Lung (tissue), 12 donors: ENCODE data around the gene PRSS2. TPM values are rescaled to one million over a fixed set of nuclear protein-coding genes. Genes with fewer than 3 reads are reported as not detected.
"Not testable (repeated sequence)": the region's sequence is repeated elsewhere in the genome, so short reads cannot be mapped to it uniquely, and the experiment has no call there.

ENCODE experiments used
- ATAC-seq: fragments of 200-7000 bp; cut with Tn5 transposase; one replicate; pipeline ENCODE4 v1.9.1; 2020; ENCODE audit warnings: moderate number of reproducible peaks; ENCODE audit not compliant: insufficient read depth, low FRiP score
- DNase-seq, 3 donors: peaks; one replicate each; pipeline ENCODE4 v3.0.0-alpha.2; 2013 to 2017
- H3K27ac ChIP-seq, 2 donors: one replicate each; pipeline ENCODE4 v1.5.1; 2013; ENCODE audit warnings: mild to moderate bottlenecking in 2 of 2, moderate library complexity in 2 of 2, control low read depth in 1 of 2, inconsistent platforms in 1 of 2, low read depth in 1 of 2, low read length in 1 of 2
- H3K27me3 ChIP-seq, 3 donors: one replicate each; pipeline ENCODE4 v1.5.1; 2013; ENCODE audit warnings: low read length in 2 of 3; ENCODE audit not compliant: control insufficient read depth in 3 of 3, insufficient read depth in 3 of 3
- H3K36me3 ChIP-seq, 4 donors: one replicate each; pipeline ENCODE4 v1.5.1; 2013; ENCODE audit warnings: low read length in 4 of 4, mild to moderate bottlenecking in 1 of 4, moderate library complexity in 1 of 4; ENCODE audit not compliant: control insufficient read depth in 4 of 4, insufficient read depth in 4 of 4
- H3K4me1 ChIP-seq, 5 donors: one replicate each; pipeline ENCODE4 v1.5.1; 2013; ENCODE audit warnings: low read length in 5 of 5, mild to moderate bottlenecking in 2 of 5, moderate library complexity in 1 of 5; ENCODE audit not compliant: control insufficient read depth in 5 of 5, insufficient read depth in 5 of 5
- H3K4me3 ChIP-seq: one replicate; pipeline ENCODE4 v1.5.1; 2013; ENCODE audit warnings: mild to moderate bottlenecking, control low read depth, moderate library complexity
- H3K9ac ChIP-seq, 2 donors: one replicate each; pipeline ENCODE4 v1.5.1; 2013; ENCODE audit warnings: low read length in 2 of 2, control low read depth in 1 of 2; ENCODE audit not compliant: insufficient read depth in 1 of 2
- H3K9me3 ChIP-seq, 4 donors: one replicate each; pipeline ENCODE4 v1.5.1; 2013; ENCODE audit warnings: low read length in 3 of 4, mild to moderate bottlenecking in 1 of 4, moderate library complexity in 1 of 4; ENCODE audit not compliant: control insufficient read depth in 4 of 4, insufficient read depth in 3 of 4
- CTCF ChIP-seq: IDR thresholded peaks from 2 replicates; pipeline ENCODE4 v1.5.1; 2012; ENCODE audit warnings: mild to moderate bottlenecking; ENCODE audit errors: control extremely low read depth, extremely low read depth
- WGBS, 2 donors: extraction: QIAGEN DNeasy Blood & Tissue Kit; methylation state at CpG; one replicate each; pipeline ENCODE4 v1.1.7; 2013; 5-methylcytosine and 5-hydroxymethylcytosine counted together
- polyA plus RNA-seq, 2 donors: library from polyadenylated mRNA; stranded (reverse); fragments of 200-250 nt; gene quantifications; one replicate each; pipeline ENCODE4 v1.2.1, GENCODE V29; 2013
- total RNA-seq, 2 donors: library from RNA; depleted of rRNA in 1 of 2; stranded (reverse); fragments of >200 nt in 1 of 2; gene quantifications; one replicate each; pipeline ENCODE4 v1.2.1, GENCODE V29; 2014 to 2021
- donor health status: control.
- donor health status: control.
- donor health status: Bipolar disorder and iron deficiency.
- donor health status: healthy.
- donor health status: DM: yes; HTN: yes; CAD: no.

Gene PRSS2
- total and polyA plus RNA-seq, 4 donors: 0.35 to 47.9 (median 1.7) TPM; not detected in 1

GRCh38 chr7:142754681-142755575 is 15.8 kb upstream of the PRSS2 start:
- no peak for TF ChIP-seq CTCF
- Histone ChIP-seq H3K27me3 (no peaks in the 10 kb centered on the region), H3K4me3 (no peak overlapping the region), H3K36me3 (no peaks in the 10 kb centered on the region), H3K9me3 (no peaks in the 10 kb centered on the region), H3K4me1 (no peaks in the 10 kb centered on the region), H3K9ac (no peak overlapping the region), H3K27ac (no peak overlapping the region)
- DNase-seq: no peak
- ATAC-seq: no peak
- 73 to 76% methylated on average over 10 of the region's 10 CpGs for WGBS, 2 donors

DNA sequence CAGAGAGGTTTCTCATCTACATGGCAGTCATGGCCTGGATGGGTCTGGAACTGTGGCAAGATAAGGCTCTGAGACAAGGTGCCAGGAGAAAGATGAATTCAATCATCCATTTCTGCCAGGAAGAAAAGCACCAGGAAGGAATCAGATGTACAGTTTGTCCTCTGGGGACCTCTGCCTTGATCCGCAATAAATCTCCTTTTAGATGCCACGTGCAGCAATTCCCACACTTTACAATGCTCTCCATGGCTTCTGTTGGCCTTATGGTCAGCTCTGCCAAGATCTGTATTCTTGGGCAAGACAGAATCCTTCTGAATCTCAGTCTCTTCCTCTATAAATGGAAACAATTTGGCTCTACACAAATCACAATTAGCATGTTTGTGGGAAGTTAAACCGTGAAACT is 12.5 kb upstream of the PRSS2 start:
- not testable (repeated sequence) for ATAC-seq, H3K4me1 ChIP-seq, H3K36me3 ChIP-seq, DNase-seq, H3K27ac ChIP-seq, H3K9ac ChIP-seq, H3K27me3 ChIP-seq, H3K9me3 ChIP-seq, H3K4me3 ChIP-seq
- 89 to 90% methylated on average over 2 to 3 of the region's 3 CpGs for WGBS, 2 donors

GRCh38 chr7:142759433-142759832 is 11.3 kb upstream of the PRSS2 start:
- TF ChIP-seq CTCF: no peak
- WGBS, 2 donors: 93 to 96% methylated on average over 1 of the region's 1 CpG
- no peak overlapping the region for H3K4me3 ChIP-seq
- H3K4me1 ChIP-seq: no peaks in the 10 kb centered on the region
- no peak for DNase-seq
- H3K27ac ChIP-seq: no peak overlapping the region
- H3K27me3 ChIP-seq: no peaks in the 10 kb centered on the region
- no peaks in the 10 kb centered on the region for H3K36me3 ChIP-seq
- ATAC-seq: no peak
- no peaks in the 10 kb centered on the region for H3K9me3 ChIP-seq
- no peak overlapping the region for H3K9ac ChIP-seq

DNA sequence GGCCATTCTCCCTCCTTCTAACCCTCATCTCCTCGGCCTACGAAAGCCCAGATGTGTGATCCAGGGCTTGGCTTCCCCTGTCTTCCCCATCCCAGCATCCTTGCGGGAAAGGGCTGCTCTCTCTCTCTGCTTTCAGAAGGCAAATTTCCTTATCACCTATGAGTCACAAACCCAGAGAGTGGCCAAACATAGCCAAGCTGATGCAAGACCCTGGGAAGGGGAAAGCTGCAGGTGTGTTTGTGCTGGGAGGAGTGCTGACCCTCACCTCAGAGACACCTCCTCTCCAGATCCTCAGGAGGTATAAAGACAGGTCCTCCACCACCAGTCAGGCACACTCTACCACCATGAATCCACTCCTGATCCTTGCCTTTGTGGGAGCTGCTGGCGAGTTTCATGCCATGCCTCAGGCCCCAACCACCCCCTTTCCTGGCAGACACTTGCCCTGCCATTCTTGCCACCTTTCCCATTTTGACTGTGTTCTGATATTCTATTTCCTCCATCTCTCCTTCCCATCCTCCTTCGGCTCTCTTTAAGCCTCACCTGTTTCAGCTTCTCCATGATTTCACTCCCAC is 10.6 kb upstream of the PRSS2 start:
- Histone ChIP-seq H3K9me3 (no peaks in the 10 kb centered on the region), H3K27me3 (no peaks in the 10 kb centered on the region), H3K4me1 (no peaks in the 10 kb centered on the region), H3K27ac (no peak overlapping the region), H3K4me3 (no peak overlapping the region), H3K36me3 (no peaks in the 10 kb centered on the region), H3K9ac (no peak overlapping the region)
- 60 to 71% methylated on average over 5 of the region's 5 CpGs for WGBS, 2 donors
- TF ChIP-seq CTCF: no peak
- no peak for DNase-seq
- ATAC-seq: no peak

DNA sequence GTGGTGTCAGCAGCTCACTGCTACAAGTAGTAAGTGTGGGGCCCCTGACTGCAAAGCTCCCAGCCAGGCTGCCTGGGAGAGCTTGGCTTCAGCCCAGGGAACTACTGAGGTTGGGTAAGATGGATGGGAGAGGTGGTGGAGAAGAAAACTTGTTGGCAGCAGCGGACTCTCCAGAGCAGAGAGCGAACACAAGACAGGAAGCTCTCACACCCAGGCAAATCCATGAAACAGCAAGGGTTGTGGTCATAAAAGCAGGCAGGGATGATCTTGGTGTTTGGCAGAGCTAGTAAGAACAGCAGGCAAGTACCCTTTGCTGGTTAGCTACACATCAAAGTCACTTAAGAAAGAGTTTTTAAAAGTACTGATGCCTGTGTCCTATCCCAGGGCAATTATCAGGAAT is 9.2 kb upstream of the PRSS2 start:
- DNase-seq, H3K27me3 ChIP-seq, H3K27ac ChIP-seq, H3K9ac ChIP-seq, H3K4me1 ChIP-seq, ATAC-seq, H3K4me3 ChIP-seq, H3K36me3 ChIP-seq, H3K9me3 ChIP-seq: not testable (repeated sequence)
- 67 to 75% methylated on average over 2 of the region's 2 CpGs for WGBS, 2 donors
